NCI-H187 treated with DMSO at 0.1 percent for 48 hours (cell line): ENCODE results near the gene HSP90AB1.
"Not testable (repeated sequence)": the region's sequence is repeated elsewhere in the genome, so short reads cannot be mapped to it uniquely, and the experiment has no call there.

ENCODE experiments used
- DNase-seq: peaks from one replicate; lab custom pipeline; 2025; lab: John Stamatoyannopoulos, UW

Gene HSP90AB1

DNA sequence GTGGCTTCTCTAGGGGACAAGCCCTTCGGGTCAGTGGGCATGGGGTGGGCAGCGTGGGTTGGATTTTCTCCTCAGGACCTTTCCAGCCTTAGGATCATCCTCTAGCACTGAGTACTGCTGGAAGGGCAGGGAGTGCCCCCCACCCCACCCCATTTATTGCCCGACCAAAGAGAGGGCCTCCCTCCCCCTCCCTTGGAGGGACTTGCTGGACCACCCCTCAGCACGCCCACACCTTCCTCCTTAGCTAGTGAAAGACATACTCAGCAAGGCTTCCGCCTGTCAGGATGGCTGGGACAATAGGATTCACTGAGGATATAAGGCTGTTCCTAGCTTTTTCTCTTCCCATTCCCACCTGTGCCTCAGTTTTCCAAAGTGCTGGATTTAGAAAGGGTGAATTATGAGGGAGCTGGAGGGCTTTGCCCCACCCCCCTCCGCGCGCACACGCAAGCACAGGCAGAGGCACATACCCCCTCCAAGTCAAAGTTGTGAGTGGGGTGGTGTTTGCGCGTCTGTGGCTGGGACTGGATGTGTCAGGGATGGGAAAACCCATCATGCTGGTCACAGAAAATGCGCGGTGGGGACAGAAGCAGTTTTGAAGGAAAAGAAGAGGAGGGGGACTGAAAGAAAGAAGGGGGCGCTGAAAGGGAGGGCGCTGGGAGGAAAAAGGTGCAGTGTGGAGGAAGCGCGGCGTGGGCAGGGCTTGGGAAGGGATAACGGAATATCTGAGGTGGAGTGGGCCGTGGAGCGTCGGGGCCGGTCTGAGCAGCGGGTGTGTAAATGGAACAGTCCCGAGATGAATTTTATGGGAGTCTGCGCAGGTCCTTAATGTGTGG lies 24.2 kb upstream of the HSP90AB1 start:
- DNase-seq: no peak

DNA sequence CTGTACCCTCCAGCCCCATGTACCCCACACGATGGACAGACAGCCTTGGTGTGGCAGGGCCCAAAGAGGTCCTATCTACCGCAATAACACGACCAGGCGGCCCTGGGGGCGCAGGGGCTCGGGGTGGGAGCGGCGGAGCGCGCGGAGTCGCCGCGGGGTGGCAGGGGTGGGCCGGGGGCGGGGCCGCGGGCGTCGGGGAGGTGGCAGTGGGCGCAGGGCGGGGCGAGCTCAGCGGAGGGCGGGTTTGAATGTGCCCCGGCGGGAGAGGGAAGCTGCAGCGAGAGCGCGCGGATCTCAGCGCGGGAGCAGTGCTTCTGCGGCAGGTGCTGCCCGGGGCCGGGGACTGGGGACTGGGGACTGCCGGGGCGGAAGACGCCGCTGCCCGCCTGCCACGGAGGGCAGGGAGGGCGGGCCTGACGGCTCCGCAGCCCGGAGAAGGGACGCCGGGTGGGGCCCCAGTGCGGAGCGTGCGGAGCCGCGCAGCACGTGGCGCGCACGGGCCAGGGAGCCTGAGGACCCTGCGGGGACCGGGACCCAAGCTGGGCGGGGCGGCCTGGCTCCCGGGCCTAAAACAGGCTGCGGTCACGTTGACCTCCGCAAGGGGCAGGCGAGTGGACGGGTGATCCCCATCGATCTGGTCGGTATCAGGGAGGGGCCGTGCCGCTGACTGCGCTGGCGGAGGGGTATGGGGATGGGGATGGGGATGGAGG lies 23.4 kb upstream of the HSP90AB1 start, which contains the start of gene SLC29A1:
Gene SLC29A1 (plus strand): TSS at position 277 of the 710 bp plus-strand sequence. CDS start 3,719 bp downstream, outside the sequence.
- no peak for DNase-seq

DNA sequence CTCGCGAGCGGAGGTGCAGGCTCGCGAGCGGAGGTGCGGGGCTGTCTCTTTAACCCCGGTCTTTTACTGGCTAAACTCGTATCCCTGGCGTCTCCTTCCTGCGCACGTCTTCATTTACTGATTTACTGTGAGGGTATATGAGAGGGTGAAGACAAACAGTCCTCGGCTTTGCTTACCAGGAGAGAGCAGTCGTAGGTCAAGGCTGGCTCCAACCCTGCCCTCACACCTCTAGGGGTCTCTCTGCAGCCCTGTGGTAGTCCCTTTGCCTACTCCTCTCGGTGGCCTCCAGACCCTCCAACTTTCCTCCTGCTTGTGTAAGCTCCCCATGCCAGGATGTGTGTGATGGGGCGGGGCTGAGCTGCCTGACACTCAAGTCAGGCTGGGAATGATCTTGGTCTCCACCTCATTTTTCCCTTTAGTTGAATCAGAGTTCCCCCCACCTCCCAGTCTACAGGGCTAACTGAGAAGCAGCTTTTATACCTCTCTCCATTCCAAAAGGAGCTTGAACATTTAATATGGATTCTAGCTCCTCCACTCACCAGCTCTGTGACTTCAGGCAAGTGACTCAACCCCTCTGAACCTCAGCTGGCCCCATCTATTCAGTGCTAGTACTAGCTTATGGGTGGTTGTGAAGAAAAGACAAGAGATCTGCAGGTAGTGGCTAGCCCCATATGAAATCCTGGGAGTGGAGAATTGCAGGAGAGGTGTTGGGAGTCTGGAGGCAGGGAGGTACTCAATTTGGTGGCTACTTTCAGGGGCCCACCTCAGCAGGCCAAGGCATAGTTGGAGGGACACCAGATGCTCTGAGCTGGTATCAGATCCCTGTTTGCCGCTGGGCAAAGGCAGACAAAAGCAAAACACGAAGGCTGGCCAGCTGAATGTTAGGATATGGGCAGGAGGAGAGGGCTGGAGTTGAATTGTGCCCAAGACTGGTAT lies 22.6 kb upstream of the HSP90AB1 start:
- DNase-seq: no peak

DNA sequence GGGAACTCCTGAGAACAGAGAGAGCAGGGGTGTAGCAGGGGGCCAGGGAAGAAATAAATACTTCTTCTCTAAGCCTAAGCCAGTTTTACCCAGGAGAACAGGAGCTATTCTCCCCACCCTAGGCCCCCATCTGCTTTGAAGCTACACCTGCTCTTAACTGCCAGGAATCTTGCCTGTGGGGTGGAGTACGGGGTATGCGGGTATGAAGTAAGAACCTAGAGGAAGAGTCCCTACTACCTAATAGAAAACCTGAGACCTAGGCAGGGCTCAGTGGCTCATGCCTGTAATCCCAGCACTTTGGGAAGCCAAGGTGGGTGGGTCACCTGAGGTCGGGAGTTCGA lies 22.0 kb upstream of the HSP90AB1 start:
- no peak for DNase-seq

DNA sequence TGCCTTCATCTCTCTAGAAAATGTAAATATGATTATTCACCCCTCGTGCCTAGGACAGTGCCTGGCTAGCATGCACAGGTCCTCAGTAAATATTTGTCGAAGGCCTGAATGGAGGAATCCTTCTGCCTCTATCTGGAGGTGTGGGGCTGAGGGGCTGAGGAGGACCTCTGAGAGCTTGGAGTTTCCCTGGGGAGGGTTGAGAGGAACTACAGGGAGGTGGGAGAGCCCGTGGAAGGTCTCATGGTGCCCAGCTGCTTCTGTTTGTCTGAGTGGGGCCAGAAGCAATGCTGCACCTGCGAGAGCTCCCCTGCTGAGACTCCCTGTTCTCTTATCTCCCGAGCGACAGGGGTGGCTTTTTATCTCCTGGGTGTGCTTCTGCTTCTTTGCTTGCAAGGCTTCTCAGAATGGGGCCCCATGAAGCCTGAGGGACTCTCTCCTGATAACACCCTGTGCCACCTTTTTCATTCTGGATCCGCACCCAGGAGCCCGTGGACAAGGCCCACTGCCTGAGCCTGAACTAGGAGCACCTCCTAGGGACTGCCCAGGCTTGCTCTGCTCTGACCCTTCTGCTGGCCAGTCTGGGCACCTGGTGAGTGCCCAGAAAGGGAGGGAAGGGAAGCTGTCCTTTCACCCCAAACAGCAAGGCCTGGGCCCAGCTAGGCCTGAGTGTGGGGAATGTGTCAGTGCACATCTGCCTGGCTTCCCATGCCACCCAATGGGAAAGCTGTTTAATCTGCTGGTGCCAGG lies 21.1 kb upstream of the HSP90AB1 start:
- DNase-seq: no peak

DNA sequence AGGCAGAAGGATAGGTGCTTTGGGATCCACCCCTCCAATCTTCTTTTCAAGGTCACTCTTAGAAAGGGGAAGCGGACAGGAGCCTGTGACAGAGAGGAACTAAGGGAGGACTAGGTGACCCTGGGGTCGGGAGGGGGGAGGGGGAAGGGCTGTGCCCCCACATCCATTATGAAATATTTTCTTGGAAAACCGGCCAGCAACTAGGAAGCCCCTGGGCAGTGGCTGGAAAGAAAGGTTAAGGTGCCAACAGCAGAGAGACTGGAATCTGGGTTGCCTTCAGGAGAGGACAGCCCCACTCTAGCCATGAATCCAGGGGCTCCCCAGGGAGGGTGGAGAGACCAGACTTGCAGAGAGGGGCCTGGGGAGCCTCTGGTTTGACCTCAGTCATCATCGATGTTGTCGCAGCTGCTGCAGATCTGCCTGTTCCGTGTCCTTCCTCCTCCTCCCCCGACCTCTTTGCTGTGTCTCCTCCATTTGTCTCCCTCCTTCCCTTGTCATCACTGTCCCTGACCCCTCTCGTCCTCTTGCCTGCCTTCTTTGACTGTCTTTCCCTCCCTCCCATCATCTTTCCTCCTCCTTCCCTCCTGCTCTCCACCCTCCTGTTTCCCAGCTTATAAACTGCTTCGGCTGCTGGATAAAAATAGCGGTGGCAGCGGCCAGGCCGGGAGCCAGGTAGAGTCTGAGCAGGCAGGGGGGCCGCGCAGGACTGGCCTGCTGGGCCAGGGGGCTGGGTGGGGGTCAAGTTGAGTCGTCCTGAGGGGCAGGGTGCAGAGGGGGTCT lies 20.3 kb upstream of the HSP90AB1 start:
- no peak for DNase-seq

DNA sequence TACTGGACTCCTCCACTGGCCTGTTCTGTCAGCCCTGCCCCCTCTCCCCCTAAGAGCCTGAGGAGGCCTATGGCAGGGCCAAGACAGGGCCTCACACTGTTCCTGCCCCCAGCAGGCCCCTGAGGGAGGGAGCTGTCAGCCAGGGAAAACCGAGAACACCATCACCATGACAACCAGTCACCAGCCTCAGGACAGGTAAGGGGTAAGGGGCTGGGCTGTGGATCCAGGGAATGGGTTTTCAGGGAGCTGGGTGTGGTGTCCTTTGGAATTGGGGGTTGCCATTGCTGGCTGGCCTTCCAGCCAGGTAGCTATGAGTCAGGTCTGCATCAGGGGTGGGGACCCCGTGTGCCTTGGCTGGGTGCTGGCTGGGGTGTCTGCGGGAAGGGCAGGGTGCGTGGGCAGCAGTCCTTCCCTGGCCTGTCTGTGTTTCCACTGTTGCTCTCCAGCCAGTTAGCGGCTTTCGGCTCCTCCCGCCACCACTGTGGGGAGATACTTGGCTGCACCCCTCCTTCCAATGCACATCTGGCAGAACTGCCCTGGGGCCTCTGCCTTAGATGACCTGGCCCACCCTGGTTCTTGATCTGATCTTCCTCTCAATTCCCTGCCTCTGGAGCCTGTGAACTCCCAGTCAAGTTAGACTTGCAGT lies 19.6 kb upstream of the HSP90AB1 start:
- no peak for DNase-seq

DNA sequence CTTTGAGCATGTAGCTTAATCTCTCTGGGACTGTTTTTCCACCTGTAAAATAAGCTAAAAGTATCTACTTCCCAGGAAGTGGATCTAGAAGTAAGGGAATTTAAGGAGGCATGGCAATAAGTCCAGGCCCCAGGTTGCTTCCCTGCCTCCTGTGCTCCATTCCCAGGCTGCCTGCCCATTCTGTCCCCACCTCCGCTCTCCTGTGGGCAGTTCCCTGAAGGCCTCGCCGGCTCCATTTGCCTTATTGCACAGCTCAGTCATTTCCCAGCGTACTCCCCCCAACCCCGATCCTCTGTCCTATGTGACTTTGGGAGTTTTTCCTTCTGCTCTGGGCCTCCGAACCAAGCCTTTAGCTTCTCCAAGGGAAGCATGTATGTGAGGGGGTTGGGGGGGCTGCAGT lies 18.9 kb upstream of the HSP90AB1 start:
- DNase-seq: no peak

DNA sequence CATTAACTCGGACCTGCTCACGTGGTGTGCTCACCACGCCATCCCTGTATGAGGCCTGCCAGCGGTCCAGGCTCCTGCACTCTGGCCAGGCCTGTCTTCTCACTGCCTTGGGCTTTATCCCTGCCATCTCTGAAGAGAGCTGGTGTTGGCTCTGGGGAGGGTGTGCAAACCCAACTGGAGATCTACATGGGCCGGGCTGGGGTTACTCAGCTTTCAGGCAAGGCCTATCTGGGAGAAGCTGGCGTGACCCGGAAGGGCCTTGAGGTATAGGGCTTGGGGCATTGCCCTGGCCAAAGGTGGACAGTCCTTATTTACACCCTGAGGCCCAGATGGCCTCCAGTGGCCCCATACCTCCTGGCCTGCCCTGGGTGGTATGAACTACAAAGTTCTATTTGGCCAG lies 18.5 kb upstream of the HSP90AB1 start:
- no peak for DNase-seq

DNA sequence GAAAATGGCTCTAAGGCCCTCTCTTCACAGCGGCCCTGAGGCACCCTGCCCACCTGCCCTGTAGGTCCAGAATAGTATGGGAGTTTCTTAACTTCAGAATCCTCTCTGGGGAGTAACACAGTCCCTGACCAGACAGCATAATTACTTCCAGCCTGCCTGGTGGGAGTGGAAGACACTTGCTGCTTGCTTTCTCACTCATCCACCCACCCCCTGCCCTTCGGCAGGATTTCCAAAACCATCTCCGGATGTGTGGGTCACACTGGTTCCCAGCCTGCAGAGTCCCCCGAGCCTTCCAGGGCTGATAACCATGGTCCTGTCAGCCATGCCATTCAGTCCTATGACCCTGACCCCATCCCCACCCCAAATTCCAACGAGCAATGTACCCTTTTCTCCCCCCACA lies 18.1 kb upstream of the HSP90AB1 start:
- no peak for DNase-seq

DNA sequence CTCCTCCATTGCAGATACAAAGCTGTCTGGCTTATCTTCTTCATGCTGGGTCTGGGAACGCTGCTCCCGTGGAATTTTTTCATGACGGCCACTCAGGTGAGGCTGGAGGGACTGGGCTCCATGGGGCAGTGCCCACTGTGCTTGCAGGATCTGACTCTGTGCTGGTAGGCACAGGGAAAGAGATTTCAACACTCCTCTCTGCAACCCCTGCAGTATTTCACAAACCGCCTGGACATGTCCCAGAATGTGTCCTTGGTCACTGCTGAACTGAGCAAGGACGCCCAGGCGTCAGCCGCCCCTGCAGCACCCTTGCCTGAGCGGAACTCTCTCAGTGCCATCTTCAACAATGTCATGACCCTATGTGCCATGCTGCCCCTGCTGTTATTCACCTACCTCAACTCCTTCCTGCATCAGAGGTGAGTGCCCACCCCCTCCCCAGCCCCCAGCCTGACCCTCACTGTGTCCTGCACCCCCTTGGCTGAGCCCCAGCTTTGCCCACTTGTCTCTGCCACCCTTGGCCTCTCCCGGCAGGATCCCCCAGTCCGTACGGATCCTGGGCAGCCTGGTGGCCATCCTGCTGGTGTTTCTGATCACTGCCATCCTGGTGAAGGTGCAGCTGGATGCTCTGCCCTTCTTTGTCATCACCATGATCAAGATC lies 17.4 kb upstream of the HSP90AB1 start:
- DNase-seq: no peak

DNA sequence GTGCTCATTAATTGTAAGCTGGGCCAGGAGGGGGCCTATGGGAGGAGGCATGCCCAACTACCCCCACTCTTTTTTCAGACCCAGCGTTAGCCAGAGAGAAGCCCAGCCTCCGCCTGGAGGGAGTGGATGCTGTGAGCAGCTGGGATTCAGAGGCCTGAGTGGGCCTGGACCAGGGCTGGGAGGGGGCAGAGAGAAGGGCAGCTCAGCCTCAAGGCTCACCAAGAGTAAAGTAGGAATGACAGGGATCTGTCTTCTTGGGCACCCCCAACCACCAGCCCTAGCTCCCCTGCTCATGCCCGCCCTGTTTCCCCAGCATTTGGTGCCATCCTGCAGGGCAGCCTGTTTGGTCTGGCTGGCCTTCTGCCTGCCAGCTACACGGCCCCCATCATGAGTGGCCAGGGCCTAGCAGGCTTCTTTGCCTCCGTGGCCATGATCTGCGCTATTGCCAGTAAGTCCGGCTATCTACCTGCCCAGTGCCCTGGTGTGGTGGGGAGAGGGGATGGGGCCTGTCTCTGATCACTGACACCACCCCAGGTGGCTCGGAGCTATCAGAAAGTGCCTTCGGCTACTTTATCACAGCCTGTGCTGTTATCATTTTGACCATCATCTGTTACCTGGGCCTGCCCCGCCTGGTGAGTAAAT lies 16.7 kb upstream of the HSP90AB1 start:
- no peak for DNase-seq

DNA sequence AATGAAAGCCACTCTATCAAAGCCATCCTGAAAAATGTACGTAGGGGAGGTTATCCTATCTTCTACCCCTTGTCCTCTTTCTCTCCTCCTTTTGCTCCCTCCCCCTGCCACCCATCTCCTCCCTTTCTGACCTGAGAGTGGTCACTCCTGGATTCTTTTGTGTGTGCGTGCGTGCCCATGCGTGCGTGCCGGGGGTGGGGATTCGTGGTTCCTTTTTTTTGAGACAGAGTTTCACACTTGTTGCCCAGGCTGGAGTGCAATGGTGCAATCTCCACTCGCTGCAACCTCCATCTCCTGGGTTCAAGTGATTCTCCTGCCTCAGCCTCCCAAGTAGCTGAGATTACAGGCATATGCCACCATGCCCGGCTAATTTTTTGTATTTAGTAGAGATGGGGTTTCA lies 15.5 kb upstream of the HSP90AB1 start:
- DNase-seq: not testable (repeated sequence)

DNA sequence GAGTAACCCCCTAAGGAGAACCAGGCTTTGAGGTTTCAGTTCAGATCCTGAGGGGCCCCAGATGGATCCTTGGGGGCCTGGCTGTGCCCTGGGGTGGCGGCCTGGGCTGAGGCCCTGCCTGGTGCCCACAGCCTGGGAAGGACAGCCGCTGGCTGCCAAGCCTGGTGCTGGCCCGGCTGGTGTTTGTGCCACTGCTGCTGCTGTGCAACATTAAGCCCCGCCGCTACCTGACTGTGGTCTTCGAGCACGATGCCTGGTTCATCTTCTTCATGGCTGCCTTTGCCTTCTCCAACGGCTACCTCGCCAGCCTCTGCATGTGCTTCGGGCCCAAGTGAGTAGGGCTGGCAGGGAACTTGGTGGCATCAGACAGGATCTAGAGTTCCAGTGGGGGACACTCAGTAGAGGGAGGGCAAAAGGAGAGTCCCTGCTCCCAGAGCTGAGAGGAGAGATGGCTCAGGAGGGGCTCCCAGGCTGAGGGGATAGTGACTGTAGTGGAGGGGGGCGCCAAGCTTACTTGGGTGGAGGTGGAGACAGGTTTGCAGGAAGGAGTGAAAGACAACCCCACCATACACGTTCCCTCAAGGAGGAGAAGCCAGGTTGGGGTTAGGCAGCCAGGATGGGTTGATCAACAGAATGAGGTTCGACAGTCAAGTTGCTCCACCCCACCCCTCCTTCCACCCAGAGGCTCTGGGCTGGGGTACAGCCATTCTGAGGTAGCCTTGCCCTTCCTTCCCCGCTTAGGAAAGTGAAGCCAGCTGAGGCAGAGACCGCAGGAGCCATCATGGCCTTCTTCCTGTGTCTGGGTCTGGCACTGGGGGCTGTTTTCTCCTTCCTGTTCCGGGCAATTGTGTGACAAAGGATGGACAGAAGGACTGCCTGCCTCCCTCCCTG lies 14.0 kb upstream of the HSP90AB1 start:
- no peak for DNase-seq

DNA sequence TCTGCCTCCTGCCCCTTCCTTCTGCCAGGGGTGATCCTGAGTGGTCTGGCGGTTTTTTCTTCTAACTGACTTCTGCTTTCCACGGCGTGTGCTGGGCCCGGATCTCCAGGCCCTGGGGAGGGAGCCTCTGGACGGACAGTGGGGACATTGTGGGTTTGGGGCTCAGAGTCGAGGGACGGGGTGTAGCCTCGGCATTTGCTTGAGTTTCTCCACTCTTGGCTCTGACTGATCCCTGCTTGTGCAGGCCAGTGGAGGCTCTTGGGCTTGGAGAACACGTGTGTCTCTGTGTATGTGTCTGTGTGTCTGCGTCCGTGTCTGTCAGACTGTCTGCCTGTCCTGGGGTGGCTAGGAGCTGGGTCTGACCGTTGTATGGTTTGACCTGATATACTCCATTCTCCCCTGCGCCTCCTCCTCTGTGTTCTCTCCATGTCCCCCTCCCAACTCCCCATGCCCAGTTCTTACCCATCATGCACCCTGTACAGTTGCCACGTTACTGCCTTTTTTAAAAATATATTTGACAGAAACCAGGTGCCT lies 13.3 kb upstream of the HSP90AB1 start:
- DNase-seq: no peak

DNA sequence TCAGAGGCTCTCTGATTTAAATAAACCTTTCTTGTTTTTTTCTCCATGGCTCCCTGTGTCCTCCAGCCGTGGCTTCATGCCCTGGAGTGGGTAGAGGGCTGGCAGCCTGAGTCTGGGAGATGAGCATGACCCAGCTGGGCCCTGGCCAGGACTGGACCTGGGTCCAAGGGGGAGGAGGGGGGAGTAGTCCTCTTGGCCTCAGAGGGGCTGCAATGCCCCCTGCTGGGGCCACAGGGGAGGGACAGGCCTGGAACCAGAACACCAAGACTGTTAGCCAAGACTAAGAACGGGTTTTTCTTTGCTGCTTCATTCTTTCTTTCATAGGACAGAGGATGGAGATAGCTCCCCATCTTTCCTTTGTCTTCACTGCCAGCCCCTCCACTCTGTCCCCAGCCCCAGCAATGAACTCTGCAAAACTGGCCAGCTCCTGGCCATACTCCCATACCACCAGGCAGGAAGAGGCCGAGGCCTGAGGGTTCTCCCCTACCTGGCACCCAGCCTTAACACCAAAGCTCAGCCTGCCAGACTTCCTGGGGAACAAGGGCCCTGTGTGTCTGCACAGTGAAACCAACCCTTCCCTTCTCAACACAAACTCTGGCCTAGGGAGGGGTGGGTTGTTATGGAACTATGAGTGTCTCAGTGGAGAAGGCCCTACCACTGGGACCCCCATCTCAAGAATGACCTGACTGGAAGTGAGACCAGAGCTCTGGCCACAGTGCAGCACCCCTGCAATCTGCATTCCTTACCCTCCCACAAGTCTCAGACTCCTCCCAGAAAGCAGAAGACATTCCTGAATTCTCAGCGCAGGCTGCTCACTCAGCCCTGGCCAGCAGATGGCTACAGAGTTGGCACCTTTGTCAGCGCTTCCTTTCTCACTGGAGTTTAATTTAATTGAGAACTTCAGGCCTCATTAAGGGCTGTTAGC lies 12.5 kb upstream of the HSP90AB1 start:
- no peak for DNase-seq

DNA sequence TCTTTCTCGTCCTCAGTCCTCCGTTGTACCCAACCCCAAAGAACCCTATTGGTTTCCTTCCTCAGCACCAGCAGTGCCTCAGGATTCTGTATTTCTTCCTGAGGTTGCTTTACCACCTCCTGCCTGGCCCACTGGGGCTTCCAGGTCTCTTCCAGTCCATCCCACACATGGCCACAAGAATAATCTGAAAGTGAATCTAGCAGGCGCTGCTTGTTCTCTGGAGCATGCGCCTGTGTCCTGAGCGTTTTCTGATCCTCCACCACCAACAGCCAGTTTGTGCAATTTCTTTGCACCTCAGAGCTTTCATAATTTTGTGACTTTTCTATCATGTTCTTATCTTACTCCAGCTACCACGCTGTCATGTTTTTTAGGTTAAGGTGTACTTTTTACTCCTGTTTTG lies 11.6 kb upstream of the HSP90AB1 start:
- DNase-seq: no peak
